ENCODE data around the gene PGLYRP4.

GRCh38 chr1:153361480-153362109 is 13.0 kb upstream of the PGLYRP4 start:
- no peak for TF ChIP-seq CTCF (IDR thresholded peaks at IDR 0.05)
- TF ChIP-seq POLR2A (IDR thresholded peaks at IDR 0.05), result no peak

Data from heart left ventricle (tissue), 13 donors.